Measurements from ENCODE around the gene RFNG.

Gene RFNG

GRCh38 chr17:82073446-82073845, 21.8 kb upstream of the RFNG start:
- H3K36me3 ChIP-seq (replicated peaks): peaks cover 18% of the 10 kb centered on the region
- DNase-seq: no peak
- no peaks in the 10 kb centered on the region for H3K27me3 ChIP-seq (replicated peaks)
- H3K4me3 ChIP-seq (ENCODE audit: low read depth, low read length): no peak overlapping the region
- H3K27ac ChIP-seq: no peak overlapping the region
- in situ Hi-C loops (cut with HindIII; ENCODE audit: low pct_ligation_motif_present, low sequenced_read_pairs): no loop called here
- no peak for TF ChIP-seq CTCF (IDR thresholded peaks at IDR 0.05; ENCODE audit: low read depth, low read length, missing control alignments)

- TF ChIP-seq CTCF (IDR thresholded peaks at IDR 0.05; ENCODE audit: low read depth, low read length, missing control alignments): no peak
- in situ Hi-C loops (cut with HindIII; ENCODE audit: low pct_ligation_motif_present, low sequenced_read_pairs): no loop called here
- Histone ChIP-seq H3K27ac (no peak overlapping the region), H3K4me3 (ENCODE audit: low read depth, low read length) (no peak overlapping the region), H3K27me3 (replicated peaks) (no peaks in the 10 kb centered on the region), H3K36me3 (replicated peaks) (peaks cover 12% of the 10 kb centered on the region)
- no peak for DNase-seq
These were observed 21.2 kb upstream of the RFNG start for GRCh38 chr17:82072827-82073226.

GRCh38 chr17:82070611-82071010, 19.0 kb upstream of the RFNG start:
- no peaks in the 10 kb centered on the region for H3K36me3 ChIP-seq (replicated peaks)
- no peak for TF ChIP-seq CTCF (IDR thresholded peaks at IDR 0.05; ENCODE audit: low read depth, low read length, missing control alignments)
- no peak overlapping the region for H3K4me3 ChIP-seq (ENCODE audit: low read depth, low read length)
- in situ Hi-C loops (cut with HindIII; ENCODE audit: low pct_ligation_motif_present, low sequenced_read_pairs): no loop called here
- H3K27me3 ChIP-seq (replicated peaks): no peaks in the 10 kb centered on the region
- DNase-seq: no peak
- H3K27ac ChIP-seq: no peak overlapping the region

GRCh38 chr17:82065638-82066303, 14.2 kb upstream of the RFNG start, which contains the start of gene DUS1L:
DUS1L (minus strand) TSS chr17:82065804; CDS start chr17:82065059, 745 bp downstream.
- Histone ChIP-seq H3K4me3 (ENCODE audit: low read depth, low read length) (peak within 1 kb of the TSS; percentile 72), H3K36me3 (replicated peaks) (peaks cover 20% of the 10 kb centered on the region), H3K27ac (peak within 1 kb of the TSS; percentile 21), H3K27me3 (replicated peaks) (no peaks in the 10 kb centered on the region)
- TF ChIP-seq CTCF (IDR thresholded peaks at IDR 0.05; ENCODE audit: low read depth, low read length, missing control alignments): no peak
- in situ Hi-C loops (cut with HindIII; ENCODE audit: low pct_ligation_motif_present, low sequenced_read_pairs): no loop called here
- no peak for DNase-seq

GRCh38 chr17:82065193-82065637, 13.6 kb upstream of the RFNG start:
- DNase-seq: no peak
- H3K4me3 ChIP-seq (ENCODE audit: low read depth, low read length): peak overlapping the region; percentile 72
- in situ Hi-C loops (cut with HindIII; ENCODE audit: low pct_ligation_motif_present, low sequenced_read_pairs): no loop called here
- H3K27ac ChIP-seq: peak overlapping the region; percentile 21
- H3K36me3 ChIP-seq (replicated peaks): peaks cover 26% of the 10 kb centered on the region
- H3K27me3 ChIP-seq (replicated peaks): no peaks in the 10 kb centered on the region
- no peak for TF ChIP-seq CTCF (IDR thresholded peaks at IDR 0.05; ENCODE audit: low read depth, low read length, missing control alignments)

All from brain microvascular endothelial cell (primary cell).